ENCODE results near the gene ZDHHC13.

GRCh38 chr11:19208181-19208580 lies 91.2 kb downstream of the ZDHHC13 start:
- no peak for TF ChIP-seq POLR2A (IDR thresholded peaks at IDR 0.05)
- no peak for TF ChIP-seq CTCF (IDR thresholded peaks at IDR 0.05)
